Dedifferentiated amniotic fluid mesenchymal stem cell (primary cell): Measurements from ENCODE around the gene SLC25A4.
"Not testable (repeated sequence)": the region's sequence is repeated elsewhere in the genome, so short reads cannot be mapped to it uniquely, and the experiment has no call there.

Experiments
- DNase-seq: peaks from one replicate; pipeline ENCODE4 v3.0.0-alpha.2; 2016; ENCODE audit errors: extremely low spot score

SLC25A4 gene

GRCh38 chr4:185142912-185143600 lies at the start of gene SLC25A4:
SLC25A4 (plus strand) TSS chr4:185143266; CDS start chr4:185143373, 107 bp downstream.
- DNase-seq = peak; percentile 55

- DNase-seq = no peak
Observed at GRCh38 chr4:185093603-185094002, 49.5 kb upstream of the SLC25A4 start.

- no peak for DNase-seq
Observed at GRCh38 chr4:185096032-185096653, 46.9 kb upstream of the SLC25A4 start.

GRCh38 chr4:185098474-185098873 lies 44.6 kb upstream of the SLC25A4 start:
- no peak for DNase-seq

GRCh38 chr4:185099024-185099682 lies 43.9 kb upstream of the SLC25A4 start:
- no peak for DNase-seq

- no peak for DNase-seq
Observed at GRCh38 chr4:185099940-185100339, 43.1 kb upstream of the SLC25A4 start.

GRCh38 chr4:185100423-185100822 lies 42.6 kb upstream of the SLC25A4 start:
- no peak for DNase-seq

GRCh38 chr4:185101354-185101890 lies 41.6 kb upstream of the SLC25A4 start:
- peak; percentile 52 for DNase-seq

- DNase-seq = no peak
Observed at GRCh38 chr4:185104733-185105132, 38.3 kb upstream of the SLC25A4 start.

- no peak for DNase-seq
Observed at GRCh38 chr4:185106353-185106752, 36.7 kb upstream of the SLC25A4 start.

- not testable (repeated sequence) for DNase-seq
Observed at GRCh38 chr4:185107574-185107973, 35.5 kb upstream of the SLC25A4 start.

- no peak for DNase-seq
Observed at GRCh38 chr4:185108185-185108584, 34.9 kb upstream of the SLC25A4 start.

- no peak for DNase-seq
Observed at GRCh38 chr4:185108669-185109068, 34.4 kb upstream of the SLC25A4 start.

GRCh38 chr4:185109736-185110135 lies 33.3 kb upstream of the SLC25A4 start:
- no peak for DNase-seq

GRCh38 chr4:185110375-185110823 lies 32.7 kb upstream of the SLC25A4 start:
- DNase-seq = no peak

- peak; percentile 72 for DNase-seq
Observed at GRCh38 chr4:185112104-185112503, 31.0 kb upstream of the SLC25A4 start.

GRCh38 chr4:185113340-185113739 lies 29.7 kb upstream of the SLC25A4 start:
- DNase-seq = no peak

- DNase-seq = peak; percentile 39
Observed at GRCh38 chr4:185115827-185116232, 27.2 kb upstream of the SLC25A4 start.

- no peak for DNase-seq
Observed at GRCh38 chr4:185117300-185117934, 25.6 kb upstream of the SLC25A4 start.

GRCh38 chr4:185118876-185119275 lies 24.2 kb upstream of the SLC25A4 start:
- no peak for DNase-seq

- DNase-seq = not testable (repeated sequence)
Observed at GRCh38 chr4:185119467-185119866, 23.6 kb upstream of the SLC25A4 start.
